ENCODE results near the gene SYCP1.
A peak's percentile ranks its signal among the peaks of the same experiment; 100 is the strongest.
"Not testable (repeated sequence)": the region's sequence is repeated elsewhere in the genome, so short reads cannot be mapped to it uniquely, and the experiment has no call there.

The SYCP1 gene

DNA sequence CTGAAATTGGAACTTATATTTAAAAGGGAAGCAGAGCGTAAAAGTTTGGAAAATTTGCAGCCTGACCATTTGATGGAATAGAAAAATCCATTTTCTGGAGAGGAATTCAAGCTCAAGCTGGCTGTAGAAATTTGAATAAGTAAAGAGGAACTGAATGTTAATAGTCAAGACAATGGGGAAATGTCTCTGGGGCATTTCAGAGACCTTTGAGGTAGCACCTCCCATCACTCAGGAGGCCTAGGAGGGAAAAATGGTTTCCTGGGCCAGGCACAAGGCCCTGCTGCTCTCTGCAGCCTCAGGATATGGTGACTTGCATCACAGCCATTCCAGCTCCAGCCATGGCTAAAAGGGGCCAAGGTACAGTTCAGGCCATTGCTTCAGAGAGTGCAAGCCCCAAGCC is 157.3 kb downstream of the SYCP1 start:
- H3K36me3 Mint-ChIP-seq: no peaks in the 10 kb centered on the region
- H3K9me3 Mint-ChIP-seq: no peaks in the 10 kb centered on the region
- H3K4me3 Mint-ChIP-seq: no peak overlapping the region
- DNase-seq (ENCODE audit: low spot score in 2 of 2) (no peak), ATAC-seq (ENCODE audit: low read depth) (peak; percentile 42)
- H3K27me3 Mint-ChIP-seq: peaks cover 3% of the 10 kb centered on the region
- H3K4me1 Mint-ChIP-seq: no peaks in the 10 kb centered on the region
- no peak overlapping the region for H3K27ac Mint-ChIP-seq

GRCh38 chr1:115012434-115012833 is 157.8 kb downstream of the SYCP1 start:
- Mint-ChIP-seq H3K9me3 (no peaks in the 10 kb centered on the region), H3K4me3 (no peak overlapping the region), H3K27me3 (peaks cover 3% of the 10 kb centered on the region), H3K36me3 (no peaks in the 10 kb centered on the region), H3K27ac (no peak overlapping the region), H3K4me1 (no peaks in the 10 kb centered on the region)
- DNase-seq (ENCODE audit: low spot score in 2 of 2) (no peak), ATAC-seq (ENCODE audit: low read depth) (no peak)

DNA sequence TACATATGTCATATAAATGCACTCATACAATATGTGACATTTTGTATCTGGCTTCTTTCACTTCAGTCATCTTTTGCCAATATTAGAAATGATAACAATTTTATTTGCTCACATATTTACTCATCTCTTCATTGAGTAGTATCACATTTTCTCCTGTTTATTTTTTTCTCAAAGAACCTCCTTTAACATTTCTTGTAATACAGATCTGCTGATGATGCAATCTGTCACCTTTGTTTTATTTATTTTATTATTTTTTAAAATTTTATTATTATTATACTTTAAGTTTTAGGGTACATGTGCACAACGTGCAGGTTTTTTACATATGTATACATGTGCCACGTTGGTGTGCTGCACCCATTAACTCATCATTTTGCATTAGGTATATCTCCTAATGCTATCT is 159.1 kb downstream of the SYCP1 start:
- DNase-seq (ENCODE audit: low spot score in 2 of 2): no peak
- no peak for ATAC-seq (ENCODE audit: low read depth)
- Mint-ChIP-seq H3K27ac (no peak overlapping the region), H3K36me3 (no peaks in the 10 kb centered on the region), H3K27me3 (no peaks in the 10 kb centered on the region), H3K4me1 (no peaks in the 10 kb centered on the region), H3K4me3 (no peak overlapping the region), H3K9me3 (peaks cover 4% of the 10 kb centered on the region)

DNA sequence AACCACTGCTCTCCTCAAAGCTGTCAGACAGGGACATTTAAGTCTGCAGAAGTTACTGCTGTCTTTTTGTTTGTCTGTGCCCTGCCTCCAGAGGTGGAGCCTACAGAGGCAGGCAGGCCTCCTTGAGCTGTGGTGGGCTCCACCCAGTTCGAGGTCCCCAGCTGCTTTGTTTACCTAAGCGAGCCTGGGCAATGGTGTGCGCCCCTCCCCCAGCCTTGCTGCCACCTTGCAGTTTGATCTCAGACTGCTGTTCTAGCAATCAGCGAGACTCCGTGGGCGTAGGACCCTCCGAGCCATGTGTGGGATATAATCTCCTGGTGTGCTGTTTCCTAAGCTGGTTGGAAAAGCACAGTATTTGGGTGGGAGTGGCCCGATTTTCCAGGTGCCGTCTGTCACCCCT is 164.9 kb downstream of the SYCP1 start:
- not testable (repeated sequence) for H3K36me3 Mint-ChIP-seq; H3K27me3 Mint-ChIP-seq; H3K9me3 Mint-ChIP-seq; DNase-seq (ENCODE audit: low spot score in 2 of 2); H3K4me3 Mint-ChIP-seq; ATAC-seq (ENCODE audit: low read depth); H3K4me1 Mint-ChIP-seq; H3K27ac Mint-ChIP-seq

- no peaks in the 10 kb centered on the region for H3K4me1 Mint-ChIP-seq
- H3K36me3 Mint-ChIP-seq: no peaks in the 10 kb centered on the region
- H3K27ac Mint-ChIP-seq: no peak overlapping the region
- peaks cover 6% of the 10 kb centered on the region for H3K27me3 Mint-ChIP-seq
- H3K4me3 Mint-ChIP-seq: no peak overlapping the region
- DNase-seq (ENCODE audit: low spot score in 2 of 2): no peak
- peaks cover 4% of the 10 kb centered on the region for H3K9me3 Mint-ChIP-seq
- no peak for ATAC-seq (ENCODE audit: low read depth)
These were observed 166.5 kb downstream of the SYCP1 start for GRCh38 chr1:115021145-115021544.

DNA sequence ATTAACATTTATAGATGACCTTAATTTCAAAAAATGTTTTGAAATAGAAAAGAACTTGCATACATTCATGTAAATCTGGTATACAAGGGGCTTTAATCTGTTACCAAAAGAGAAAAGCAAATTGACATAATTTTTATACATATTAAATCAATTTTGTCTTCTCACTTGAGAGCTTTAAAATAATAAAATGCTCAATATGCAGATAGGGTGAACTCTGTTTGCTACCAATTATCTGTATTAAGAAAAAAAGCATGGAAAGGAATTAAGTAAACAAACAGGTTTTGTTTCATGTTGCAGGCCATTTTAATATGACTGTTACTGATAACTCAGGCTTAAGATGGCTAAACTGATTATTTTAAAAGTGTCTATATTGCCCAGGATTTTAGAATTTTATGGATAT is 168.9 kb downstream of the SYCP1 start:
- peaks cover 8% of the 10 kb centered on the region for H3K27me3 Mint-ChIP-seq
- ATAC-seq (ENCODE audit: low read depth) (no peak), DNase-seq (ENCODE audit: low spot score in 2 of 2) (no peak)
- H3K4me1 Mint-ChIP-seq: no peaks in the 10 kb centered on the region
- H3K36me3 Mint-ChIP-seq: no peaks in the 10 kb centered on the region
- H3K9me3 Mint-ChIP-seq: peaks cover 2% of the 10 kb centered on the region
- H3K4me3 Mint-ChIP-seq: no peak overlapping the region
- H3K27ac Mint-ChIP-seq: no peak overlapping the region

DNA sequence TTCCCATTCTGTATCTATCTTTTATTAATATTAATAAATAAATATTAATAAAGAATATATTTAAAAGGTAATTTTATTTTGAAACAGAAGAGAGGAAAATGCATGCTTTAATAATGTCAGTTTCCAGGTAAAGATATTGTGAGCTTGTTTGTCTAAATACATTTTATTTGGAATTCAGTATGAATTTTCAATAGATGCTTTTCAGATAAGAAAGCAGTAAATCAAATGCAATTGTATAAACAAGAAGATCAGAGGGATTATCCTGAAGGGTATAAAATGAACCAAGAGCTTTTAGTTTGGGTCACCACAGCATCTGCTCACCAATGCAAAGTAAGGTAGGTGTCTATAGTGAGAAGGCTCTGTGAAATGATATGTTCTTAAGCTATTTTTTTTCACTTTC is 174.9 kb downstream of the SYCP1 start, which contains the start of gene TSHB:
Gene TSHB, plus strand, starts transcription at position 301 of the 400 bp plus-strand sequence. CDS start 3,537 bp downstream, outside the sequence.
- ATAC-seq (ENCODE audit: low read depth): no peak

DNA sequence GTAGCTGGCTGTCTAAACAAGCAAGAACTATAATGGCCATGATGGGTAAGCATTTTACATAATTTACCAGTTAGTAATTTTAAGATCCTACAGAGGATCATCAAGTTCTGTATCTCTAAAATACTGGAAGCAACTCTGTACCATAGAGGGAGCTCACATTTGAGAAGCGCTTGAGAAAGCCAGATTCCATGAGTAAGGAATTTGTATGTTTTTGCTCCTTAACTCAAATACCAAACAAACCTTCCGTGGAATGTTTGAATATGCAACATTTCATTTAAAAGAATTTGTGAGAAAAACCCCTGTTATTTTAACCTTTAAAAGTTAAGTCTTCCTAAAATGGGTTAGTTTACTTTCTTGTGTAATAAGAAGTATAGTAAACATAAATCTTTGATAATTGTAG is 176.9 kb downstream of the SYCP1 start:
- Mint-ChIP-seq H3K27ac (no peak overlapping the region), H3K36me3 (no peaks in the 10 kb centered on the region), H3K9me3 (no peaks in the 10 kb centered on the region), H3K4me1 (no peaks in the 10 kb centered on the region), H3K4me3 (no peak overlapping the region), H3K27me3 (peaks cover 5% of the 10 kb centered on the region)
- ATAC-seq (ENCODE audit: low read depth) (no peak), DNase-seq (ENCODE audit: low spot score in 2 of 2) (no peak)

More for the DNA sequence above, 174.9 kb downstream of the SYCP1 start, which contains the start of gene TSHB:
- Mint-ChIP-seq H3K4me3 (no peak within 1 kb of the TSS), H3K27ac (no peak within 1 kb of the TSS), H3K27me3 (peaks cover 4% of the 10 kb centered on the region), H3K4me1 (no peaks in the 10 kb centered on the region), H3K36me3 (no peaks in the 10 kb centered on the region), H3K9me3 (no peaks in the 10 kb centered on the region)
- no peak for DNase-seq (ENCODE audit: low spot score in 2 of 2)

GRCh38 chr1:115035652-115036051 is 181.0 kb downstream of the SYCP1 start:
- Mint-ChIP-seq H3K36me3 (no peaks in the 10 kb centered on the region), H3K4me1 (no peaks in the 10 kb centered on the region), H3K9me3 (no peaks in the 10 kb centered on the region), H3K27ac (no peak overlapping the region), H3K27me3 (peaks cover 1% of the 10 kb centered on the region), H3K4me3 (no peak overlapping the region)
- ATAC-seq (ENCODE audit: low read depth): no peak
- no peak for DNase-seq (ENCODE audit: low spot score in 2 of 2)

DNA sequence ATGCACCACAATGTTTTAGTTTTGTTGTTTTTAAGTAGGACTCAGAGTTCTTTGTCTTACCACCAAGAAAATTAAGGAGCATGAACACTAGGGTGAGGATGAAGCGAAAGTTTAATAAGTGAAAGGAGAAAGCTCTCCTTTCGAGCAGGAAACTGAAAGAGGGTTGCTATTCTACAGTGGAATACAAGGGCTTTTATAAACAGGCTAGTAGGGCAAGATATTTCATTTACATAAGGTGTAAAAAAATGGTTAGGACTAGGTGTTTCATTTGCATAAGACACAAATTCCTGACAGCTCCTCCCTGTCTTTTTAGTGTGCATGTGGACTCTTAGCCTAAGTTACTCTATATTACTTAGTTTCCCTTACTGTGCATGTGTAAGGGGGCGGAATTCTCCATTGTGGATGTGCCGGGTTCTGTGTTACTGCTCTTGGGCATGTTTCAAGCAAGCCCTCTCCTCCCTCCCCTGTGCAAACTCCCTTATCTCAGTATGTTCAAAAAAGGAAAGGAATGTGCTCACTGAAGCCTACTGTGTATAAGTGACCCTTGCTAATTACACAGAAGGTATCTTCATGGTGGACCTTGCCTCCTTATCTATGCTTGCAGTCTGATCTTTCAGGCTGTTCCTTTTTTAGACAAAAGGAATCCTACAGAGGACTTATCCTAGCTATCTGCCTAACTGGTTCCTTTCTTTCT is 182.3 kb downstream of the SYCP1 start:
- peaks cover 1% of the 10 kb centered on the region for H3K27me3 Mint-ChIP-seq
- ATAC-seq (ENCODE audit: low read depth) (no peak), DNase-seq (ENCODE audit: low spot score in 2 of 2) (no peak)
- H3K36me3 Mint-ChIP-seq: no peaks in the 10 kb centered on the region
- H3K27ac Mint-ChIP-seq: no peak overlapping the region
- no peaks in the 10 kb centered on the region for H3K9me3 Mint-ChIP-seq
- no peaks in the 10 kb centered on the region for H3K4me1 Mint-ChIP-seq
- H3K4me3 Mint-ChIP-seq: no peak overlapping the region

DNA sequence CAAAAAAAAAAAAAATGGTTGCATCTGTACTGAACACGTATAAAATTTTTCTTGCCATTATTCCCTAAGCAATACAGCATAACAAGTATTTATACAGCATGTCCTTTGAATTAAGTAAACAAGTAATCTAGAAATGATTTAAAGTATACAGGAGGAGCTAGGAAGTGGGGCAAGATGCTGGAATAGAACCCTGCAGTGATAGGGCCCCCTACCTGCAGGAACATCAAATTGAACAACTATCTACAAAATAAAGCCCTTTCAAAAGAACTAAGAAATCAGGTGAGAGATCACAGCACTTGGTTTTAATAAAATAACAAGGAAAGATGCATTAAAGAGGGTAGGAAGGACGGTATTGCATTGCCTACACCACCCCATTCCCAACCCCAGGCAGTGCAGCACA is 185.8 kb downstream of the SYCP1 start:
- ATAC-seq (ENCODE audit: low read depth): no peak
- no peaks in the 10 kb centered on the region for H3K4me1 Mint-ChIP-seq
- peaks cover 3% of the 10 kb centered on the region for H3K27me3 Mint-ChIP-seq
- DNase-seq (ENCODE audit: low spot score in 2 of 2): no peak
- peaks cover 4% of the 10 kb centered on the region for H3K9me3 Mint-ChIP-seq
- no peak overlapping the region for H3K27ac Mint-ChIP-seq
- no peak overlapping the region for H3K4me3 Mint-ChIP-seq
- H3K36me3 Mint-ChIP-seq: no peaks in the 10 kb centered on the region

GRCh38 chr1:115041654-115042053 is 187.0 kb downstream of the SYCP1 start:
- Mint-ChIP-seq H3K9me3 (peaks cover 4% of the 10 kb centered on the region), H3K27me3 (peaks cover 2% of the 10 kb centered on the region), H3K36me3 (peaks cover 2% of the 10 kb centered on the region), H3K27ac (no peak overlapping the region), H3K4me3 (no peak overlapping the region), H3K4me1 (no peaks in the 10 kb centered on the region)
- DNase-seq (ENCODE audit: low spot score in 2 of 2) (no peak), ATAC-seq (ENCODE audit: low read depth) (no peak)
